Measurements from ENCODE around the gene BCAS4.

Gene BCAS4

DNA sequence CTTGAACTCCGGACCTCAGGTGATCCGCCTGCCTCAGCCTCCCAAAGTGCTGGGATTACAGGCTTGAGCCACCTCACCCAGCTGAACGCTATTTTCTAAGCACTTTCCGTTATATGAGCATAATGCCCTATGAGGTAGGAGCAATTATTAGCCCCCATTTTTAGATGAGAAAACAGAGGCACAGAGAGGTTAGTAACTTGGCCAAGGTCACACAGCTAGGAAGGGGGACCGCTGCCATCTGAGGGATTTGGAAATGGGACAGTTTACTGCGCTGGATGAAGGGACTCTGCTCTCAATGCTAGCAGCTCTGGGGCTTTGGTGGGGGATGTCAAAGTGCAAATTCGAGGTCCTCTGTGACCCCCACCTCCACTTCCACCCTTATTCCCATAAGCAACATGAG is 62.5 kb downstream of the BCAS4 start:
- DNase-seq: no peak

DNA sequence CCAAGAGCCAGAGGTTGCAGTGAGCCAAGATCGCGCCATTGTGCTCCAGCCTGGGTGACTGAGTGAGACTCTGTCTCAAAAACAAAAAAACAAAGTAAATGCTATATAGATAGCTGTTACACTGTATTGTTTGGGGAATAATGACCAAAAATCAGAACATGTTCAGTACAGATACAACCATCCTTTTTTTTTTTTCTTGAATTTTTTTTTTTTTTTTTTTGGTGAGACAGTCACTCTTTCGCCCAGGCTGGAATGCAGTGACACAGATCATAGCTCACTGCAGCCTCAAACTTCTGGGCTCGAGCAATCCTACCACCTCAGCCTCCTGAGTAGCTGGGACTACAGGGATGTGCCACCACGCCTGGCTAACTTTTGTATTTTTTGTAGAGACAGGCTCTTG is 63.7 kb downstream of the BCAS4 start:
- DNase-seq: no peak

DNA sequence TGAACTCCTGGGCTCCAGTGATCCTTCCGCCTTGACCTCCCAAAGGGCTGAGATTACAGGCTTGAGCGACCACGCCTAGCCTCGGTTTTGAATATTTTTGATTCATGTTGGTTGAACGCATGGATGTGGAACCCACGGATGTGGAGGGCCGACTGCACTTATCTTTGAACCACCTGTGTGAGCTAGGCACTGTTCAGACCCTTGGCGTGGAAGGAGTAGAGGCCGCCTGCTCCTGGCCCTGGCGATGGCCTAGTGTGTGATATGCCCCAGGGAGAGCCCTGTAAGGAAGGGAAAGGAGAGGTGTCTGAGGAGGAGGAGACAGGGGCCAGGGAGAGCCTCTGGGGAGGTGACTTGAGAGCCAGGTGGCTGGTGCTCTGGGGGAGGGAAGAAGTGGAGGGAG is 64.3 kb downstream of the BCAS4 start:
- DNase-seq: no peak

DNA sequence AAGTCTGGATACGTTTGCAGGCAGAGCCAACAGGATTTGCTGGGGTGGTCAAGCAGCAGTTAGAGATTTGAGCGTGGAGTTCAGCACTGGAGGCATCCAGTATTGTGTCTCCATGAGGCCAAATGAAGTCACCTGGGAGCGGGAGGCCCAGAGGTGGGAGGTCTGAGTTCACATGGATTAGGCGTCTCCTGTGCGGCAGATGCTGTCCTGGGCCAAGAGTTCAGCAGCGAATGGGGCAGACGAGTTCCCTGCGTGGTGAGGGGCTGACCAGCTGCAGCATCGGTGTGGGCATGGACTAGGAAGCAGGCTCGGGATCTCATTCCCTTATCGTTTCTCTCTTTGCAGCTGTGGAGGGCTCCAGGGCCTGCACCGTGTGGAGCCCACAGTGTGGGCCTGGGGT is 66.2 kb downstream of the BCAS4 start:
- DNase-seq: no peak

DNA sequence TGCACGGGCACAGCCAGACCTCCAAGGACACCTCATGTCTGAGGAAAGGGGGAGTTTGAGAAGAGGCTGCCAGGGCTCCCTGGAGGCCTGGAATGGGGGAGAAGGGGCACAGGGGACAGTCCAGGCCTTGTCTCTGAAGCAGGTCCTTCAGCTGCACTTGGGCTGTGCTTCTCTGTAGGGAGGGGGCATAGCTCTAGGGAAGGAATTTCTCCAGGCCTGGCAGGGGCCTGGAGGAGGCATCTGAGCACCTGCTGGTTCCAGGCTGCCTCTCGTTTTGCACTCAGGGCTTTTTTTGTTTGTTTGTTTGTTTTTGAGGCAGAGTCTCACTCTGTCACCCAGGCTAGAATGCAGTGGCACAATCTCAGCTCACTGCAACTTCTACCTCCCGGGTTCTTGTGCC is 67.7 kb downstream of the BCAS4 start:
- DNase-seq: no peak

DNA sequence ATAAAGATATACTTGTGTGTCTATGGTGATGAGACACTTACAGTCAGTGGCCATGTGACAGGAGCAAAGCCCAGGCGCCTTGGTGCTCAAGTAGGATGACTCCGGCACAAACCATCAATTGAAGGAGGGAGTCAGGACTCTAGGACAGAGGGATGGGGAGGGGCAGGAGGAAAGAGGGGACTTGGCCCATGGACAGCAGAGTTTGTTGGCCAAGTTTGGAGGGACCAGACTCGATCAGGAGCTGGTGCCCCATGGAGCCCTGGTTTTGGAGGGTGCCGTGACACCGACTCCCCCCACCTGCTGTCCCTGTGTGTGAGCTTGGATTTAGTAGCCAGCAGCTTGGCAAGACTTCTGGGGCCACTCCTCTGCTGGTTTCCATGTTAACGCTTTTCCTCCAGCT is 70.3 kb downstream of the BCAS4 start:
- DNase-seq: no peak

DNA sequence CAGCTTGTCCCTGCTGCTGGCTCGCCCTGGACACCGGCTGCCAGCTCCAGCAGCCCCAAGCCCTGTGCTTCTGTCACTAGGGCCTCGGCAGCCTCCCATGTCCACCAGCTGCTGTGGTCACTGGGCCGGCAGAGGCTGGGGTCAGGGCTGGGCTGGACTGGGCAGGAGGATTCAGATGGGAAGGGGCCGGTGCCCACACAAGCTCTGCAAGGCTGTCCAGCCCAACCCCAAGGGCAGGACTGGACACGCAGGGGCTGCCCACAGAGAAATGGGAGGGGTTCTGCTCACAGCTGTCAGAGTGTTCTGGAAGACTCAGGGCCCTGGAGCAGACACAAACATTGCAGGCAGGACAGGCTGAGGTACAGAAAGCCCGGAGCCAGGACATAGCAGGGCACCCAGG is 70.7 kb downstream of the BCAS4 start:
- DNase-seq: no peak

DNA sequence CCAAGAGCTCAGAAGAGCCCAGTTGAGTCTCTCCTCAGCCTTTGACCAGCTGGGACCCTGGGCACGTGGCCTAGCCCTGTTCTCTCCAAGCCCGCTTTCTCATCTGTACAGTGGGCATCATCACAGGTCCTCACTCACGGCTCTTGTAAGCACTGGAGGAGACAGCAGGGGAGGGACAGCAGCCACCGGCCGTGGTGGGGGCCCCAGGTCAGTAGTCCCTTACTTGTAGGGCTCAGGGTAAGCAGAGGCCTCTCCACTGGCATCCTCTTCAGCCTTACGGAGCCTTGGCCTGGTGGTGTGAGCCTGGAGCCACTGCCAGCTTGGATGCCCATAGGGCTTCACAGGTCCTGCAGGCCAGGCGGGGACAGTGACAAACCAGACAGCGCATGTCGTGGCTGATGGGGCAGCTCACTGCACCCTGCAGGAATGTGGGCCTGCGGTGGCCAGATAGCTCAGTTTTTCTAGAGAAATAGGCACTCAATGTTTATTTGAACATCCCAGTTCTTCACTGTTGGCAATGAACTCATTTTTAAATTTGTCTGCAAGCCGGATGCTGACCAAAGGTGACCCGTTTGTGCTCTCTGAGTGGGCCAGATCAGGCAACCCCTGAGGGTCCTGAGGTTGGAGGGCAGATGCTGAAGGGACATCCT is 71.3 kb downstream of the BCAS4 start:
- no peak for DNase-seq

DNA sequence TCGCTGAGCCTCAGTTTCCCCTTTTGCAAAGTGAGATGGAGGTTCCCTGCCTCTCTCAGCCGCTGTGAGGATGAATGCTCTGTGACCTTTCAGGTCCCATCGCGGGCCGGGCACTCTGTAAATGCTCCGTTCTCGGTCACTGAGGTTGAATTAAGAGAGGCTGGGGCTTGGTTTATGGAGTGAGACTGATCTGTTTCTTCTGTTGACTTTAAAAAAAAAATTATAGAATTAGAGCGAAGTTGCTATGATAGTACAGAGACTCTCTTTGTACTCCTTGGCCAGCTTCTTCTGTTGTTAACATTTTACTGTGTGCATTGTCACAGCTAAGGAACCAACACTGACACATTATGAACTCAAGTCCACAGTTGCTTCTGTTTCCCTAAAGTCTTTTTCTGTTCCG is 72.0 kb downstream of the BCAS4 start:
- DNase-seq: no peak

DNA sequence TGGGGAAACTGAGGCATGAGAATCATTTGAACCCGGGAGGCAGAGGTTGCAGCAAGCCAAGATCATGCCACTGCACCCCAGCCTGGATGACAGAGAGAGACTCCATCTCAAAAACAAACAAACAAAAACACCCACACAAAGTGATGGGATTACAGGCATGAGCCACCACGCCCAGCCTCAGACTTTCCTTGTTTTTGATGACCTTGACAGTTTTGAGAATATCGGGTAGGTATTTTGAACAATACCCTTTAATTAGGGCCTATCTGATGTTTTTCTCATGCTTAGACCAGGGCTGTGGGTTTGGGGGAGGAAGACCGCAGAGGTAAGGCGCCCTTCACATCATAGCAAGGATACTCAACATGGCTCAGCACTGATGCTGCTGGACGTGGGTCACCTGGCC is 72.9 kb downstream of the BCAS4 start:
- no peak for DNase-seq

DNA sequence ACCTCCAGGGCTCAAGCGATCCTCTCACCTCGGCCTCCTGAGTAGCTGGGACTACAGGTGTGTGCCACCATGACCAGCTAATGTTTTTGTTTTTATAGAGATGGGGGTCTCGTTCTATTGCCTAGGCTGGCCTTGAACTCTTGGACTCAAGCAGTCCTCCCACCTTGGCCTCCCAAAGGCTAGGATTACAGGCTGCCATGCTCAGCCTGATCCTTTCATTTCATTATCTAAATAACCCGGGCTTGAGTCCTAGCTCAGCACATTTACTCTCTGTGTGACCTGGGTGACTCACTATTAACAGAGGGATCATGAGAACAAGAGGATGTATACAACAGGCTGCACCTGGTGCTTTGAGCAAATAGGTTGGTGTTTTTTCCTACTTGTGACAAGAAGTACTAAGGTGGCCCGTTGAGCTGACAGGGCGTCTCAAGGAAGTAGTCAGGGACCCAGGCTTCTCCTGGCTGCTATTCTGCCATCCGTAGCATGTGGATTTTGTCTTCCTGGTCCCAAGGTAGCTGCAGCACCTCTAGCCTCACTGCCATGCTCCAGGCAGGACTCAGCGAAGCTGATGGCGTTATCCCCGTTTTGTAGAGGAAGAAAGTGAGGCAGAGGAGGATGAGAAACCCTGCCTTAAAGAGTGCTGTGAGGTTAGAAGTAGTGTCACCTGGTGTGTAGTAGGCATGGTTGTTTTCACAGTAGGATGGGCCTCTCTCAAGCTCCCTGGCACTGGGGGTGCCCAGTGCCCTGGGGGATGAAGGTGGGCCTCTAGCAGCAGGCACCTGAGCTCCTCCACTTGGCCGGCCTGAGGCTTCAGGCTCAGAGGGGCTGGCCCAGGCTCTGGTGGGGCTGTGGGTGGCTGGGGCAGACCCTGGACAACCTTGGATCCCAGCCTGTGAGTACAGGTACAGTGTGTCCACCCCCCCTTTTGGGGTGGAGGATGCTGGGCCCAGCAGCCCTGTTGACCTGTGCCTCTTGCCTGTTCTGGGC is 73.9 kb downstream of the BCAS4 start:
- no peak for DNase-seq

DNA sequence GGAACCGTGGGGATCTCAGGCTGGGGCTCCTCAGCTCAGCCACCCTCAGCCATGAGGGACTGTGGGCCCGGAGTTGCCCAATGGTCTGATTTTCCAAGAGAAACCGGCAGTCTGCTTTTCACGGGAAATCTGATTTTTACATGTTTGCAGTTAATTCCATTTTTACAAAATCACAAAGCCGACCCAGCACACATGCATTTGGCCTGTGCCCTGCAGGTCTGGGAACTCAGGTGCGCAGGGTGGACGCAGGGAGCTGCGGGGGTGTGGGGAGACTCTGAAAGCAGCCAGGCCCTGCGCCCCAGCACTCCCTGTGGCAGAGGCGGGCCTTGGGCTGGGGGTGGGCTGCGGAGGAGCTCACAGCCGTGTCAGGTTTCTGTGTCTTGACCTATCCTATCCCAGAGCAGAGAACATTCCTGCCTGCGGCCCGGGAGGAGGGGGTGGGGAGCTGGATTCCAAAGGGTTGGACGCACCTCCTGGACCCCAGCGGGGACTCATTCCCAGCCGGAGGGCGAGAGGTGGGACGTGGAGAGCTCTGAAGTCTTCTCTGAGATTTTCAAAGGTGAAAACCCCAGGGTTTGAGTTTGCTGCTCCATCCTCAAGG is 75.8 kb downstream of the BCAS4 start:
- DNase-seq: no peak

DNA sequence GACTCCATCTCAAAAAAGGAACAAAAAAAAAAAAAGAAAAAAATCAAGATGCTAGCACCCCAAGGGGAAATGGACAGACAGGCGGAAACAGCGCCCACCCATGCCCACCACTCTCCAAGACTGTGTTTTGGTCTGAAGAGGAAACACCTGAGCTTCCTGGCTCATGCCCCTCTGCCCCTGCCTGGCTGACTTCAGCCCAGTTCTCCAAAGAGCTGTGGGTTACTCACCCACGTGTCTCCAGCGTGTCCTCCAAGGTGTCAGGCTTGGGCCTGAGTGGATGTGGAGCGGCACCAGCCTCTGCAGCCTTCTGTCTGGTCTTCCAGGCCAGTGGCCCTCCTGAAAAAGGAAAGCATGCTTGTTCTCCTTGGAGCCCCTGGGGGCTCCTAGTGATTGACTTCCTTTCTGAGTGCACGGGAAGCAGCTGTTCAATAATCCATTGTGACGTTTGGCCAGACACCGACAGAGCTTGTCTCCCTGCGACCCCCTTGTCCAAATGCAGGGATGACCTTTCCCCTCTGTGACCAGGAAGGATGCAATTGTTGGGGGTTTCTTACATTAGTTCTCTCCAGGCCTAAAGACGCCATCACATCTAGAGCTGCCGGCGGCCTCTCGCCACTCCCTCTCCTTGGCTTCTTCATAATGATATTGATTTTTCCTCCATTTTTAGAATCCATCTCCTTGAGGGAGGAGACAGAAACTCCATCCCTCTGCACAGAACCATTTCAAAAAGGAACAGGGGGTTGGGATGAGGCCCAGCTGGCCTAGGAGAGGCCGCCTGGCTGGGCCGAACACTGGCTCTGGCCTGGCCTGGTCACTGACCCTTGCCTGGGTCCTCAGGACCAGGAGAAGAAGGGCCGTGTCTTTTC is 77.9 kb downstream of the BCAS4 start:
- no peak for DNase-seq

DNA sequence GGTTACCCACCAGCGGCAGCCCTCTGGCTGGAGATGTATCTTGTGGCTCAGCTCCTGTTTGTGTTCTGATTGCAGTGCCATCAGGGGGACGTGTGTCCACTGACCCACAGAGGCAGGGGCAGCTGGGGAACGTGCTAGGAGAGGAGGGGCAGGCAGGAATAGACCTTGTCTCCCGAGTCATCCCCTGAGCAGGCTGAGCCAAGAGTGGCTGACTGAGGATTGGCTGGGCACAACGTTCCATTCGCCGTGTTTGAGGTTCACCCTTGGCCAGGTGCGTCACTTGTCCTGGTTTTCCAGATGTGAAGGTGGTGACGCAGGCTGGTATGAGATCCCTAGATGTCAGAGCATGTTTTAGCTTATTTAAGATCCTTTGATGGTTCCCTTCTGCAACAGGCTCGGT is 78.7 kb downstream of the BCAS4 start:
- DNase-seq: no peak

DNA sequence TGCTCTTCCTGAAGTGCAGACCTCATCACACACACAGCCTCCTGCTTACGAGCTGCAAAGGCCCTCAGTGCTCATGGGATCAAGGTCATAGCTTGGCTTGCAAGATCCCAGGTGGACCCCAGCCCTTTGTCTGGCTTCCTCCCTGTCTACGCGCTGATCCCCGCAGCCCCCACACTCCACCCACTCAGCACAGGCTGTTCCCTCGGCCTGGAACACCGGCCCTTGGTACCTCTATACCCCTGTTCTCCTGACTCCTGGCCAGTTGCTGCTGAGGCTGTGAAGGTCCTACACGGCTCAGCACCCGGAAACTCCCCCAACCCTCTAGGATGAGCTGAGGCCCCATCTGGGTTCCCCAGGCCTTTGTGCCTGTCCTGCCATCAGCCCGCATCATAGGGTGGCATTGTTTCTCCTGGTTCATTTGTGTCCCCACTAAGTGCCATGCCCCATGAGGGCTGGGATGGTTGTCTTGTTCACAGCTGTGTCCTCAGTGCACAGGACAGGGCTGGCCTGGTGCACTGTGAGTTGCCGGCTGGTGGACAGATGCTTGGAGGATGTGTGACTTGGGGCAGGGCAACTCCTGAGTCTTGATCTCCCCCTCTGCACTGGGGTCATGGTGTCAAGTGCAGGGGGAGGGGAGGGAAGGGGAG is 79.4 kb downstream of the BCAS4 start:
- no peak for DNase-seq

DNA sequence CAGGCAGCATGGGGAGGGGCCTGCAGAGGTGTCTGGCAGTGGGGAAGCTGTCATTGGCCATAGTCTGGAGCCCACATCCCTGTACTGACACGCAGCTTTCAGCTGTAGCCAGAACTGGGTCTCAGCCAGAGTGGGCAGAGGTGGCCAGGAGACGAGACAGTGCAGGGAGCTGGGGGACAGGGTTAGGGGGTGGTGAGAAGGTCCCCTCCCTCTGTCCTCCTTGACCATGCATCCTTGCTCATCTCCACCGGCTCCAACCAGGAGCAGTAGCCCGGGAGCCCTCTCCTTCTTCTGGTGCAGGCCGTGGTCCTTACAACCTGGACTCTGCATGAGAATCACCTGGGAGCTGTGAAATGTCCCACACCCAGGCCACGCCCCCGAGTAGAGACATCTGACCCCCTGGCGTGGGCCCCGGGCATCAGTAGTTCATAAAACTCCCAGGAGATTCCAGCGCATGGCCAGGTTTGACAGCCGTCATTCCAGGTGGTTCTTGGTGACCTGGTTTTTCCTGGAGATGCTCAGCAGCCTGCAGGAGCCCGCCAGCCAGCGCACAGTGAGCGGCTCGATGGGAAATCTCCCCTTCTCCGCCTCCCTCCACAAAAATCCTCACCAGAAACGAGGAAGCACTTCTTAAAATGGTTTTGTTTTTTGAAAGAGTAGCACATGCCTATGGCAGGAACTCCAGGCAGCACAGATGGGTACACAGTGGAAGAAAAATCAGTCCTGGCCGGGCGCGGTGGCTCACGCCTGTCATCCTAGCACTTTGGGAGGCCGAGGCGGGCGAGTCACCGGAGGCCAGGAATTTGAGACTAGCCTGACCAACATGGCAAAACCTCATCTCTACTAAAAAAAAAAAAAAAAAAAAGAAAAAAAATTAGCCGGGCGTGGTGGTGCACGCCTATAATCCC is 80.2 kb downstream of the BCAS4 start:
- no peak for DNase-seq

DNA sequence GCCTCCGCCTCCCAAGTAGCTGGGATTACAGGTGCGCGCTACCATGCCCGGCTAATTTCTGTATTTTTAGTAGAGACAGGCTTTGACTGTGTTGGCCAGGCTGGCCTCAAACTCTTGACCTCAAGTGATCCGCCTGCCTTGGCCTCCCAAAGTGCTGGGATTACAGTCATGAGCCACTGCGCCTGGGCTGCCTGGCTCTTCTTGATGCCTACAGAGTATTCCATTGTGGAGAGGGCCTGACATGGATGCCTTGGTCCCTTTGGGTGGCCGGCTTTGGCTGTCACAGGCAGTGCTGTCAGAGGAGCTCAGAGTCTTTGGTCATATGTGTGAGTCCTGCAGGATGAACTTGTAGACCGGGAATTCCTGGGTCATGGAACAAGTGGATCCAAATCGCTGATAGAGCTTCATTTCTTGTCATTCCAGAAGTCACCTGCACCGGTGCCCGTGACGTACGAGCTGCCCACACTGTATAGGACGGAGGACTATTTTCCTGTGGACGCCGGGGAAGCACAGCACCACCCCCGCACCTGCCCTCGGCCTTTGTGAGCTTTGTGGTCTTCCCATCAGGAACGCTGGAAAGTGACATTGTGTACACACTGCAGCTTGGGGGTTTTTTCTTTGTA is 81.3 kb downstream of the BCAS4 start:
- DNase-seq: no peak

DNA sequence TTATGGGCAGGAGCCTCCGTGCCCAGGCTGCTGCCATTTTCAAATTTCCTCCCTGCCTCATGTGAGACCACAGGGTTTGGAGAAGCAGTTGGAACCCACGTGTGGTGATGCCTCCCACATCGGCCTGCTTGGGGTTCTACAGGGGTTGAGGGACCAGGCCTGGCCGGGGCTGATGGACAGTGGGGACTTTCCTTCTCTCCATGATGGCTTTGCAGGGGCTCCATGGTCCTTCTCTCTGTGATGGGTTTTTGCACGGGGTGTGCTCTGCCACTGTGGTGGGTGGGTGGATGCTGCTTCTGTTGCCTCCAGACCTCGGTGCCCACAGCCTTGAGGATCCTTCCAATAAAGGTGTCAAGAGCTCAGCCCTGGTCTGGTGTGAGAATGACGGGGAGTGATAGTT is 82.0 kb downstream of the BCAS4 start:
- no peak for DNase-seq

DNA sequence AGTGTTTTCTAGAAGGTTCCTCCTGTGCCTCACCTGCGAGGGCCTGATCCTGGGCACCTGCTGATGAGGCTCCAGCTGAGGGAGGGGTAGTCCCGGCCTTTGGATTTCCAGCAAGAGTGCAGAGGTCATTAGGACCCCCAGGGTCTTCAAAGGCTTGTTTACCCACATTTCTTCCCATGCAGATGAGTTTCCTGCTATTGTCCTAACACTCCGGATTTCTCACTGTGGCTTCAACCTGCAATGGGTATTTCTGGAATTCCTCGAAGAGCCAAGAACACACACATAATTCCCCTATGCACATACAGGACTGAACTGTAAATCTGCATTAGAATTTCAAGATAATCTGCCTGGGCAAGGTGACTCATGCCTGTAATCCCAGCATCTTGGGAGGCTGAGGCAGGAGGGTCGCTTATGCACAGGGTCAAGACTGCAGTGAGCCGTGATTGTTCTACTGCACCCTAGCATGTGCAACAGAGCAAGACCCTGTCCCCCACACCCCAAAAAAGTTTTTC is 82.4 kb downstream of the BCAS4 start:
- DNase-seq: no peak

DNA sequence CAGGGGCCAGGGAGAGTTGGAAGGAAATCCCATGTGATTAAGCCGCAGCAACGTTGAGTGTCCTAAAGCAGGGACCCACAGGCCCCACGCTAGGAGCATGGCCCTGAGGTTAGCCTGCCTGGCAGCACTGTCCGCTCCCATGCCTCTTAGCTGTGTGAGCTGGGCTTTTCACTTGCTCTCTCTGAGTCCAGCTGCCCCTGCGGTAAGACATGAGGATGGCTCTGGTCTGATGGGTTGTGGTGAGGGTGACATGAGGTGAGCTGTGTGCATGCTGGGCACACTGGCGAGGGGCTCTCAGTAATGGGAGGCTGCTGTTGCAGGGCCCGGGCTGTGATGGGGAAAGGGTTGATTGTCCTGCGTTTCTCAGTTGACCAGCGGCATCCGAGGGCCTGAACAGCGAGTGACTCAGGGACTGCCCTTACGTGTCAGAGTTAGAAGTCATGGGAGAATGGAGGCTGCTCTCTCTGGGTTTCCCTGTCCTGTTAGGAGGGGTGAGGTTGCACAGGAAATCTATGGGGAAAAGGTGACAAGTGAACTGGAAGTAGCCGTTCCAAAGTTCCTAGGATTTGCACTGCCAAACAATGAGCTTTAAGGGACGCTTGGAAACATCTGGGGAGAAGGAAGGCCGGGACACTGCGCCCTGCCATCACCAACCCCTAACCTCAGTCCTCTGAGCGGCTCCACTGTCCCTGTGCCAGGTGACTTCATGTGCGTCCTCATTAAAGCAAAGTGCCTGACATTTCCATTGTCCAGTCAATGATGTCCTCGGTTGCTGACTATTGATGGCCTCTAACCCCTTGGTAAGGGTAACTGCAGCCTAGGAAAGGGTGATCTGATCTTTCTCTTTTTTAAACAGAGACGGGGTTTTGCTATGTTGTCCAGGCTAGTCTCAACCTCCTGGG is 85.0 kb downstream of the BCAS4 start:
- DNase-seq: no peak

All from activated naive CD4-positive, alpha-beta T cell treated with anti-CD3 and anti-CD28 coated beads, Interleukin-2, amount 50 U/mL, for 16 hours (primary cell).